Measurements from ENCODE around the gene MT2A.
"Not testable (repeated sequence)": the region's sequence is repeated elsewhere in the genome, so short reads cannot be mapped to it uniquely, and the experiment has no call there.

MT2A gene

DNA sequence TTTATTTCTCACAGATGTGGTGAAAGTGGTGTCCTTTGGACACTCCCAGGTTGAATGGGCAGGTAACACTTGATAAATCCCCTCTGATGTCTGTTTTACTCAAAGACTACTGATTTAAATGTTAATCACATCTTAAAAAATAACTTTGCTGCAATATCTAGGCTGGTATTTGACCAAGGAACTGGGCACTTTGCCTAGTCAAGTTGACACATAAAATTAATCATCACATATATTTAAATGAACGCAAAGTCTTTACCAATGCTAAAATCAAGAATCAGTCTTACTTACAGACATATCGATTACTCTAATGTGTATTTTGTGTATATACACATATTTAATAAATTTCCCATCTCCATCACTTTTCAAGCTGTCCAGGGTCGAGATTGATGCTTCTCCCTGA is 7.0 kb downstream of the MT2A start:
- DNase-seq (ENCODE audit: low spot score) = no peak
- in situ Hi-C loops (cut with MboI; ENCODE audit: low sequenced_read_pairs, unreplicated experiment) = no loop called here
- TF ChIP-seq, protein P1, sequence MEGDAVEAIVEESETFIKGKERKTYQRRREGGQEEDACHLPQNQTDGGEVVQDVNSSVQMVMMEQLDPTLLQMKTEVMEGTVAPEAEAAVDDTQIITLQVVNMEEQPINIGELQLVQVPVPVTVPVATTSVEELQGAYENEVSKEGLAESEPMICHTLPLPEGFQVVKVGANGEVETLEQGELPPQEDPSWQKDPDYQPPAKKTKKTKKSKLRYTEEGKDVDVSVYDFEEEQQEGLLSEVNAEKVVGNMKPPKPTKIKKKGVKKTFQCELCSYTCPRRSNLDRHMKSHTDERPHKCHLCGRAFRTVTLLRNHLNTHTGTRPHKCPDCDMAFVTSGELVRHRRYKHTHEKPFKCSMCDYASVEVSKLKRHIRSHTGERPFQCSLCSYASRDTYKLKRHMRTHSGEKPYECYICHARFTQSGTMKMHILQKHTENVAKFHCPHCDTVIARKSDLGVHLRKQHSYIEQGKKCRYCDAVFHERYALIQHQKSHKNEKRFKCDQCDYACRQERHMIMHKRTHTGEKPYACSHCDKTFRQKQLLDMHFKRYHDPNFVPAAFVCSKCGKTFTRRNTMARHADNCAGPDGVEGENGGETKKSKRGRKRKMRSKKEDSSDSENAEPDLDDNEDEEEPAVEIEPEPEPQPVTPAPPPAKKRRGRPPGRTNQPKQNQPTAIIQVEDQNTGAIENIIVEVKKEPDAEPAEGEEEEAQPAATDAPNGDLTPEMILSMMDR (IDR thresholded peaks at IDR 0.05; ENCODE audit: borderline replicate concordance, control extremely low read depth, extremely low read depth, insufficient read depth, missing control alignments) = no peak

DNA sequence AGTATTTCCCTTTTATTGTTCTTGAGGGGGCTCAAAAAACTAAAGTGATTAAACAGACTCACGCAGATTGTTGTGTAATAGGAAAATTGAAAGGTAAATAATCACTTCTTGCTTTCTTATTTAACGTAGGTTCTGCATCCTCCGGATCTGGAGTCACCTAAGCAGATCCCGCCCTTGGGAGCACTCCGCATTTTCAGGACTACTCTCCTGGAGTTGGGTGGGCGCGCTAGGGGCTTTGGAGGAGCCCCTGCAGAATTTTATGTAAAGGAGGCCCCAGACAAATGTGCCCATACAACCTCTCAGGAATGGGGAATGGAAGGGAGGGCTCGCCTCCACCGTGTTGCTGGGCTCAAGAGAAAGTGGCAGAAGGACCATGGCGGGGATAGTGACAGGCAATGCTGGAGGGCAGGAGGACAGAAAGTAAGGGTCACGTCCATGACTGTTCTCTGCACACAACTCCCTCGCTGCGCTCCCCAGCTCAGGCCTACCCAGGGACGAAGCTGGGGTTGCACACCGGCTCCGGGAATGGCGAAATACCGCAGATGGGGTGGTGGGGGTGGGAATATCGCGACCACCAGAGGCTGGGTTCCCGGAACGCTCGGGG is 8.3 kb downstream of the MT2A start:
- TF ChIP-seq, protein P1 (IDR thresholded peaks at IDR 0.05; ENCODE audit: borderline replicate concordance, control extremely low read depth, extremely low read depth, insufficient read depth, missing control alignments) = no peak
- DNase-seq (ENCODE audit: low spot score) = no peak
- in situ Hi-C loops (cut with MboI; ENCODE audit: low sequenced_read_pairs, unreplicated experiment) = no loop called here

DNA sequence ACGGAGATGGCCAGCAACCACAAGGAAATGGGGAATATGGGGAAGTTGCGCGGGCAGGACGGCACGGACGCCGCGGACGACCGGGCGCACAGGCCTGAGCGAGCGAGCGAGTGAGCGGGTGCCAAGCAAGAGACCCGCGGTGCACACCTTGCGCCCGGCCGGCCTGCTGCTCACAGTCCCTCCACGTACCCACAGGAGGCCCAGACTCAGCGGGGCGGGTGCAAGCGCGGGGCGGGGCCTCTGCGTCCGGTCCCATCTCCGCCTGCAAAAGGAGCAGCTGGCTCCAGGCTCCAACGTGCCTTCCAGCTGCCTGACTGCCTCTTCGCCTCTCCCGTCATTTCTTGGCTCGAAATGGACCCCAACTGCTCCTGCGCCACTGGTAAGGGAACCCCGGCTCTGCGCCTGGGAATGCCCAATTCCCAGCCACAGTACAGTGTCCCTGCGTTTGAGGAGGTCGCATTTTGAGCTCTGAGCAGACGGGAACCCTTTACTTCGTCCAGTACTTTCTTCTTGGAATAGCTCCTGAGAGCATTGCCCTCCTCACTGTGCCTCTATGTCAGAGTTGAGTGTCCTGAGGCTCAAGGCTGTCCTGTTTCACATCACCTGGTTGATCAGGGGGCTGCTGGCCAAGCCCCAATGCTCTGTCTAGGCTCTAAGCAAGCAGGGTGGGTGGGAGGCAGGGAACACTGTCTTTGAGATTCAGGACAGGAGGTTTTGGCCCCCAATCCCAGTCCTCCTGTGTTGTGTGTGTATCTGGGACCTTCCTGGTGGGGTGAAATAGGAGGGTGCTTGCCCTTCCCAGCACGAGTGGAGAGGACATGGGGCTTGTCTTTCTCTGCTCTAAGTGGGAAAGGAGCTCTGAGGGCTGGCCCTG is 9.1 kb downstream of the MT2A start:
- DNase-seq (ENCODE audit: low spot score) = no peak
- TF ChIP-seq, protein P1 (IDR thresholded peaks at IDR 0.05; ENCODE audit: borderline replicate concordance, control extremely low read depth, extremely low read depth, insufficient read depth, missing control alignments) = no peak
- in situ Hi-C loops (cut with MboI; ENCODE audit: low sequenced_read_pairs, unreplicated experiment) = no loop called here

DNA sequence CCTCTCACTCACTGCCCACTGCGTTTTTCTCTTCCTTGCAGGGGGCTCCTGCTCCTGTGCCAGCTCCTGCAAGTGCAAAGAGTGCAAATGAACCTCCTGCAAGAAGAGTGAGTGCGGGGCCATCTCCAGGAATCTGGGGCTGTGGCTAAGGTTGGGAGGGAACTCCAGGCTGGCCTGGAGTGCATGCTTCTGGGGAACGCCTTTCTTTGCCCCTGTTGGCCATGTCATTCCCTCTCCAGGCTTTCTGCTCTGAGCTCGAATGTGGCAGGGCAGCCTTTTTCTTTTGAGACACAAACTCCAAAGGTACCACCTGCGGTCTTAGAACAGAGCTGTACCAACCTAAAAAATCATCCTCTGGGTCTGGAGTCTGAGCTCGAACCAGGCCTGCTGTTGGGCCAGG is 9.8 kb downstream of the MT2A start:
- in situ Hi-C loops (cut with MboI; ENCODE audit: low sequenced_read_pairs, unreplicated experiment) = no loop called here
- TF ChIP-seq, protein P1 (IDR thresholded peaks at IDR 0.05; ENCODE audit: borderline replicate concordance, control extremely low read depth, extremely low read depth, insufficient read depth, missing control alignments) = no peak
- DNase-seq (ENCODE audit: low spot score) = no peak

DNA sequence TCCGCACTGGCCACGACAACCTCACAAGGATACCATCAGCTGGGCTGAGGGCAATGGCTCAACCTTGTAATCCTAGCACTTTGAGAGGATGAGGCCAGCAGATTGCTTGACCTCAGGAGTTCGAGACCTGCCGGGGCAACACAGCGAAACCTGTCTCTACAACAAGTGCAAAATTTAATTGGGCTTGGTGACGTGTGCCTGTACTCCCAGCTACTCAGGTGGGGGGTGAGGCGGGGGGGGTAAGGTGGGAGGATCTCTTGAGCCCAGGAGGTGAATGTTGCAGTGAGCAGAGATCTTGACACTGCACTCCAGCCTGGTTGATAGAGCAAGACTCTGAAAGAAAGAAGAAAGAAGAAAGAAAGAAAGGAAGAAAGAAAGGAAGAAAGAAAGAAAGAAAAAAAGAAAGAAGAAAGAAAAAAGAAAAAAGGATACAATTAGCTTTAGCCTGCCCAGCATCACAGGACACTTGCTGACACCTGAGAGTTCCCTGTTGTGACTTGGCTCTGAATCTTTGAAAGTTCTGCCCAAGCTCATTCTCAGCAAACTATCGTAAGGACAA is 12.0 kb downstream of the MT2A start:
- in situ Hi-C loops (cut with MboI; ENCODE audit: low sequenced_read_pairs, unreplicated experiment) = no loop called here
- TF ChIP-seq, protein P1 (IDR thresholded peaks at IDR 0.05; ENCODE audit: borderline replicate concordance, control extremely low read depth, extremely low read depth, insufficient read depth, missing control alignments) = no peak
- DNase-seq (ENCODE audit: low spot score) = no peak

DNA sequence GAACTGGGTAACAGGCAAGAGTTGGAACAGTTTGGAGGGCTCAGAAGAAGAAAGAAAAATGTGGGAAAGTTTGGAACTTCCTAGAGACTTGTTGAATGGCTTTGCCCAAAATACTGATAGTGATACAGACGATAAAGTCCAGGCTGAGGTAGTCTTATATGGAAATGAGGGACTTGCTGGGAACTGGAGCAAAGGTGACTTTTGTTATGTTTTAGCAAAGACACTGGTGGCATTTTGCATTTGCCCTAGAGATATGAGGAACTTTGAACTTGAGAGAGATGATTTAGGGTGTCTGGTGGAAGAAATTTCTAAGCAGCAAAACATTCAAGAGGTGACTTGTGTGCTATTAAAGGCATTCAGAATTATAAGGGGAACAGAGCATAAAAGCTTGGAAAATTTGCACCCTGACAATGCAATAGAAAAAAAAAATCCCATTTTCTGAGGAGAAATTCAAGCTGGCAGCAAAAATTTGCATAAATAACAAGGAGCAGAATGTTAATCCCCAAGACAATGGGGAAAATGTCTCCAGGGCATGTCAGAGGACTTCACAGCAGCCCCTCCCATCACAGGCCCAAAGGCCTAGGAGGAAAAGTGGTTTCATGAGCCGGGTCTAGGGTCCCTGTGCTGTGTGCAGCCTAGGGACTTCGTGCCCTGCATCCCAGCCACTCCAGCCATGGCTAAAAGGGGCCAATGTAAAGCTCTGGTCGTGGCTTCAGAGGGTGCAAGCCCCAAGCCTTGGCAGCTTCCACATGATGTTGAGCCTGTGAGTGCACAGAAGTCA is 13.5 kb downstream of the MT2A start:
- in situ Hi-C loops (cut with MboI; ENCODE audit: low sequenced_read_pairs, unreplicated experiment); DNase-seq (ENCODE audit: low spot score): not testable (repeated sequence)

DNA sequence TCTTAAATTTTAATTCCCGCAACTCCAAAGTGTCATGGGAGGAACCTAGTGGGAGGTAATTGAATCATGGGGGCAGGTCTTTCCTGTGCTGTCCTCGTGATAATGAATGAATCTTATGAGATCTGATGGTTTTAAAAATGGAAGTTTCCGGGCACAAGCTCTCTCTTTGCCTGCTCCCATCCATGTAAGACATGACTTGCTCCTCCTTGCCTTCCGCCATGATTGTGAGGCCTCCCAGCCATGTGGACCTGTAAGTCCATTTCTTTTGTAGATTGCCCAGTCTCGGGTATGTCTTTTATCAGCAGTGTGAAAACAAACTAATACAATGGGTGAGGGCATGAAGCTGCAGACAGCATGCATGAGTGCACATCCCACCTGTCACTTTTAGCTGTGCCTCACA is 14.8 kb downstream of the MT2A start:
- in situ Hi-C loops (cut with MboI; ENCODE audit: low sequenced_read_pairs, unreplicated experiment); DNase-seq (ENCODE audit: low spot score): not testable (repeated sequence)

All from GM13976 (cell line).